Neural progenitor cell (in vitro differentiated cells): ENCODE data around the gene CERK. TPM values are rescaled to one million over a fixed set of nuclear protein-coding genes. Genes with fewer than 3 reads are reported as not detected.

Source experiments
- DNase-seq: peaks from one replicate; pipeline ENCODE4 v3.0.0-alpha.2; 2016; ENCODE audit warnings: low spot score
- H2AFZ ChIP-seq: fragments of 200-600 bp; sonication (generic); replicated peaks from 2 replicates; pipeline ENCODE4 v1.6.1; 2016; ENCODE audit warnings: antibody characterized with exemption
- H3F3A ChIP-seq: fragments of 200-600 bp; sonication (generic); 2 replicates; pipeline ENCODE4 v1.6.1; 2016; ENCODE audit warnings: antibody characterized with exemption, low read depth
- H3K27ac ChIP-seq: fragments of 200-600 bp; sonication (generic); 2 replicates; pipeline ENCODE4 v1.5.1; 2016; ENCODE audit warnings: mild to moderate bottlenecking
- H3K27me3 ChIP-seq: fragments of 200-600 bp; sonication (generic); 2 replicates; pipeline ENCODE4 v1.6.1; 2016; ENCODE audit warnings: mild to moderate bottlenecking, moderate library complexity
- H3K36me3 ChIP-seq: fragments of 200-600 bp; sonication (generic); 2 replicates; pipeline ENCODE4 v1.5.1; 2016
- H3K4me1 ChIP-seq: fragments of 200-600 bp; sonication (generic); 2 replicates; pipeline ENCODE4 v1.6.1; 2016; ENCODE audit warnings: mixed run types
- H3K4me2 ChIP-seq: fragments of 200-600 bp; sonication (generic); 2 replicates; pipeline ENCODE4 v1.6.1; 2016
- H3K4me3 ChIP-seq: fragments of 200-600 bp; sonication (generic); 2 replicates; pipeline ENCODE4 v1.5.1; 2016
- H3K79me2 ChIP-seq: fragments of 200-600 bp; sonication (generic); 2 replicates; pipeline ENCODE4 v1.6.1; 2016; ENCODE audit warnings: low read depth
- H3K9ac ChIP-seq: fragments of 200-600 bp; sonication (generic); 2 replicates; pipeline ENCODE4 v1.6.1; 2016
- H3K9me3 ChIP-seq: fragments of 200-600 bp; sonication (generic); 2 replicates; pipeline ENCODE4 v1.5.1; 2016; ENCODE audit warnings: low read depth
- H4K20me1 ChIP-seq: fragments of 200-600 bp; sonication (generic); 2 replicates; pipeline ENCODE4 v1.6.1; 2016; ENCODE audit warnings: low read depth
- H3K27ac Mint-ChIP-seq: 3 replicates; pipeline ENCODE4 v1.8.0; 2021; ENCODE audit warnings: mixed read lengths
- H3K27me3 Mint-ChIP-seq: 2 replicates; pipeline ENCODE4 v1.8.0; 2022; ENCODE audit warnings: low read depth, mild to moderate bottlenecking, inconsistent platforms, moderate library complexity, mixed read lengths; ENCODE audit not compliant: insufficient read depth
- H3K36me3 Mint-ChIP-seq: 3 replicates; pipeline ENCODE4 v1.8.0; 2021; ENCODE audit warnings: mixed read lengths
- H3K4me1 Mint-ChIP-seq: 3 replicates; pipeline ENCODE4 v1.8.0; 2021; ENCODE audit warnings: mixed read lengths
- H3K4me3 Mint-ChIP-seq: 3 replicates; pipeline ENCODE4 v1.8.0; 2021; ENCODE audit warnings: mild to moderate bottlenecking, moderate library complexity, mixed read lengths
- H3K9me3 Mint-ChIP-seq: 3 replicates; pipeline ENCODE4 v1.8.0; 2020; ENCODE audit warnings: mixed read lengths
- EZH2 ChIP-seq: fragments of 200-600 bp; sonication (generic); IDR thresholded peaks from 2 replicates; pipeline ENCODE4 v1.6.1; 2017; ENCODE audit warnings: antibody characterized with exemption, mild to moderate bottlenecking, moderate library complexity
- EZH2phosphoT487 ChIP-seq: fragments of 200-600 bp; sonication (generic); IDR thresholded peaks from 2 replicates; pipeline ENCODE4 v1.6.1; 2017; ENCODE audit warnings: antibody characterized with exemption
- total RNA-seq: library from RNA; depleted of rRNA; stranded (reverse); fragments of >200 nt; gene quantifications from 2 replicates; pipeline ENCODE4 v1.2.3, GENCODE V29; 2015; ENCODE audit warnings: low replicate concordance
- TF ChIP-seq, protein P1 (sequence below): fragments of 200-600 bp; sonication (generic); IDR thresholded peaks from 2 replicates; pipeline ENCODE4 v1.5.1; 2017; ENCODE audit warnings: antibody characterized with exemption, mild to moderate bottlenecking

CERK gene
- total RNA-seq, 1 donor from 2014 or later: 53.6 TPM

- no peak overlapping the region for H3K9ac ChIP-seq
- H3K9me3 ChIP-seq: no peaks in the 10 kb centered on the region
- Mint-ChIP-seq H3K27me3 (peaks cover 3% of the 10 kb centered on the region), H3K9me3 (no peaks in the 10 kb centered on the region), H3K27ac (no peak overlapping the region), H3K4me1 (no peaks in the 10 kb centered on the region), H3K4me3 (no peak overlapping the region), H3K36me3 (no peaks in the 10 kb centered on the region)
- H2AFZ ChIP-seq: no peak overlapping the region
- no peak overlapping the region for H3K4me3 ChIP-seq
- no peaks in the 10 kb centered on the region for H4K20me1 ChIP-seq
- TF ChIP-seq EZH2 (no peak), EZH2phosphoT487 (no peak)
- no peak overlapping the region for H3K27ac ChIP-seq
- no peaks in the 10 kb centered on the region for H3K27me3 ChIP-seq
- H3F3A ChIP-seq: no peaks in the 10 kb centered on the region
- H3K79me2 ChIP-seq: no peaks in the 10 kb centered on the region
- DNase-seq: no peak
- no peaks in the 10 kb centered on the region for H3K36me3 ChIP-seq
- no peak overlapping the region for H3K4me2 ChIP-seq
- no peaks in the 10 kb centered on the region for H3K4me1 ChIP-seq
These were observed 59.9 kb downstream of the CERK start for GRCh38 chr22:46678003-46678657.

GRCh38 chr22:46677323-46678002 is 60.6 kb downstream of the CERK start:
- Histone ChIP-seq H3K4me3 (no peak overlapping the region), H2AFZ (no peak overlapping the region), H3K27me3 (no peaks in the 10 kb centered on the region), H3K9ac (no peak overlapping the region), H3K36me3 (no peaks in the 10 kb centered on the region), H3K79me2 (no peaks in the 10 kb centered on the region), H4K20me1 (no peaks in the 10 kb centered on the region), H3K4me1 (no peaks in the 10 kb centered on the region), H3K9me3 (no peaks in the 10 kb centered on the region), H3F3A (no peaks in the 10 kb centered on the region), H3K4me2 (no peak overlapping the region), H3K27ac (no peak overlapping the region)
- TF ChIP-seq EZH2phosphoT487 (no peak), EZH2 (no peak)
- TF ChIP-seq, protein P1, sequence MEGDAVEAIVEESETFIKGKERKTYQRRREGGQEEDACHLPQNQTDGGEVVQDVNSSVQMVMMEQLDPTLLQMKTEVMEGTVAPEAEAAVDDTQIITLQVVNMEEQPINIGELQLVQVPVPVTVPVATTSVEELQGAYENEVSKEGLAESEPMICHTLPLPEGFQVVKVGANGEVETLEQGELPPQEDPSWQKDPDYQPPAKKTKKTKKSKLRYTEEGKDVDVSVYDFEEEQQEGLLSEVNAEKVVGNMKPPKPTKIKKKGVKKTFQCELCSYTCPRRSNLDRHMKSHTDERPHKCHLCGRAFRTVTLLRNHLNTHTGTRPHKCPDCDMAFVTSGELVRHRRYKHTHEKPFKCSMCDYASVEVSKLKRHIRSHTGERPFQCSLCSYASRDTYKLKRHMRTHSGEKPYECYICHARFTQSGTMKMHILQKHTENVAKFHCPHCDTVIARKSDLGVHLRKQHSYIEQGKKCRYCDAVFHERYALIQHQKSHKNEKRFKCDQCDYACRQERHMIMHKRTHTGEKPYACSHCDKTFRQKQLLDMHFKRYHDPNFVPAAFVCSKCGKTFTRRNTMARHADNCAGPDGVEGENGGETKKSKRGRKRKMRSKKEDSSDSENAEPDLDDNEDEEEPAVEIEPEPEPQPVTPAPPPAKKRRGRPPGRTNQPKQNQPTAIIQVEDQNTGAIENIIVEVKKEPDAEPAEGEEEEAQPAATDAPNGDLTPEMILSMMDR: no peak
- Mint-ChIP-seq H3K27me3 (peaks cover 5% of the 10 kb centered on the region), H3K4me1 (no peaks in the 10 kb centered on the region), H3K4me3 (no peak overlapping the region), H3K36me3 (no peaks in the 10 kb centered on the region), H3K9me3 (no peaks in the 10 kb centered on the region), H3K27ac (no peak overlapping the region)
- no peak for DNase-seq

- Histone ChIP-seq H3K79me2 (no peaks in the 10 kb centered on the region), H2AFZ (no peak overlapping the region), H3K9me3 (no peaks in the 10 kb centered on the region), H3K4me3 (no peak overlapping the region), H3K4me2 (no peak overlapping the region), H3K9ac (no peak overlapping the region), H3K27ac (no peak overlapping the region), H3F3A (no peaks in the 10 kb centered on the region), H4K20me1 (no peaks in the 10 kb centered on the region), H3K27me3 (no peaks in the 10 kb centered on the region), H3K4me1 (no peaks in the 10 kb centered on the region), H3K36me3 (no peaks in the 10 kb centered on the region)
- Mint-ChIP-seq H3K9me3 (no peaks in the 10 kb centered on the region), H3K36me3 (no peaks in the 10 kb centered on the region), H3K4me1 (no peaks in the 10 kb centered on the region), H3K4me3 (no peak overlapping the region), H3K27ac (no peak overlapping the region), H3K27me3 (peaks cover 6% of the 10 kb centered on the region)
- TF ChIP-seq, protein P1: no peak
- TF ChIP-seq EZH2phosphoT487 (no peak), EZH2 (no peak)
- DNase-seq: no peak
These were observed 61.2 kb downstream of the CERK start for GRCh38 chr22:46676881-46677280.

- TF ChIP-seq EZH2phosphoT487: no peak
- TF ChIP-seq, protein P1: no peak
- no peak for TF ChIP-seq EZH2
- Histone ChIP-seq H3K36me3 (no peaks in the 10 kb centered on the region), H3K27ac (no peak overlapping the region), H3K79me2 (no peaks in the 10 kb centered on the region), H3K4me2 (no peak overlapping the region), H3K27me3 (no peaks in the 10 kb centered on the region), H3F3A (no peaks in the 10 kb centered on the region), H4K20me1 (no peaks in the 10 kb centered on the region), H2AFZ (no peak overlapping the region), H3K4me3 (no peak overlapping the region), H3K9ac (no peak overlapping the region), H3K4me1 (no peaks in the 10 kb centered on the region), H3K9me3 (no peaks in the 10 kb centered on the region)
- Mint-ChIP-seq H3K9me3 (no peaks in the 10 kb centered on the region), H3K27ac (no peak overlapping the region), H3K27me3 (peaks cover 5% of the 10 kb centered on the region), H3K4me3 (no peak overlapping the region), H3K36me3 (no peaks in the 10 kb centered on the region), H3K4me1 (no peaks in the 10 kb centered on the region)
- DNase-seq: no peak
These were observed 61.6 kb downstream of the CERK start for GRCh38 chr22:46676479-46676878.
